Upper lobe of right lung (tissue), 1 donor: Measurements from ENCODE around the gene CACNB2. TPM values are rescaled to one million over a fixed set of nuclear protein-coding genes. Genes with fewer than 3 reads are reported as not detected.

ENCODE experiments used
- ATAC-seq: fragments of 200-7000 bp; cut with Tn5 transposase; one replicate; pipeline ENCODE4 v1.9.1; 2020; ENCODE audit warnings: mild to moderate bottlenecking, moderate library complexity
- DNase-seq: peaks from one replicate; pipeline ENCODE4 v3.0.0-alpha.2; 2020
- H3K27ac ChIP-seq: fragments of 200-600 bp; one replicate; pipeline ENCODE4 v1.8.0; 2022
- H3K27me3 ChIP-seq: fragments of 200-600 bp; one replicate; pipeline ENCODE4 v1.8.0; 2022; ENCODE audit warnings: mild to moderate bottlenecking
- H3K36me3 ChIP-seq: fragments of 200-600 bp; one replicate; pipeline ENCODE4 v1.8.0; 2022
- H3K4me1 ChIP-seq: fragments of 200-600 bp; one replicate; pipeline ENCODE4 v1.8.0; 2022
- H3K4me3 ChIP-seq: fragments of 200-600 bp; one replicate; pipeline ENCODE4 v1.8.0; 2022; ENCODE audit warnings: mild to moderate bottlenecking
- H3K9me3 ChIP-seq: fragments of 200-600 bp; one replicate; pipeline ENCODE4 v1.8.0; 2022
- CTCF ChIP-seq: fragments of 200-600 bp; IDR thresholded peaks from one replicate; pipeline ENCODE4 v1.8.0; 2022; ENCODE audit warnings: antibody characterized with exemption
- intact Hi-C: fragments of 100-400 bp; cut with DNase I; formaldehyde crosslinking; loops from one replicate; pipeline ENCODE4 v1.11.0; 2022
- total RNA-seq: library from RNA; stranded (reverse); fragmentation: NEBNext Ultra II Directional; extraction: Animal tissue kit (Norgen Biotek cat#: 25700); gene quantifications from one replicate; pipeline ENCODE4 v1.2.1, GENCODE V29; 2021
- donor health status: DM: no; HTN: yes; CAD: no; lungs with severe emphysema.

The CACNB2 gene
- total RNA-seq, 1 donor from 2014 or later: 4.2 TPM

GRCh38 chr10:18194634-18195033 lies 54.4 kb downstream of the CACNB2 start:
- H3K4me3 ChIP-seq: no peak overlapping the region
- no peaks in the 10 kb centered on the region for H3K36me3 ChIP-seq
- no peaks in the 10 kb centered on the region for H3K9me3 ChIP-seq
- no peak for TF ChIP-seq CTCF
- H3K27ac ChIP-seq: no peak overlapping the region
- peaks cover 4% of the 10 kb centered on the region for H3K4me1 ChIP-seq
- ATAC-seq (no peak), DNase-seq (no peak)
- H3K27me3 ChIP-seq: no peaks in the 10 kb centered on the region
- intact Hi-C loops: no loop called here

GRCh38 chr10:18195060-18195799 lies 55.0 kb downstream of the CACNB2 start:
- TF ChIP-seq CTCF: no peak
- DNase-seq: no peak
- Histone ChIP-seq H3K4me1 (peaks cover 4% of the 10 kb centered on the region), H3K27ac (no peak overlapping the region), H3K4me3 (no peak overlapping the region), H3K9me3 (no peaks in the 10 kb centered on the region), H3K27me3 (no peaks in the 10 kb centered on the region), H3K36me3 (no peaks in the 10 kb centered on the region)
- intact Hi-C loops: no loop called here
- no peak for ATAC-seq

- no peak for TF ChIP-seq CTCF
- ATAC-seq: no peak
- Histone ChIP-seq H3K4me3 (no peak overlapping the region), H3K36me3 (no peaks in the 10 kb centered on the region), H3K9me3 (no peaks in the 10 kb centered on the region), H3K4me1 (peaks cover 4% of the 10 kb centered on the region), H3K27me3 (no peaks in the 10 kb centered on the region), H3K27ac (no peak overlapping the region)
- intact Hi-C loops: no loop called here
- no peak for DNase-seq
Observed at GRCh38 chr10:18196806-18197550, 56.8 kb downstream of the CACNB2 start.

- ATAC-seq (no peak), DNase-seq (no peak)
- Histone ChIP-seq H3K27ac (no peak overlapping the region), H3K9me3 (no peaks in the 10 kb centered on the region), H3K36me3 (no peaks in the 10 kb centered on the region), H3K4me3 (no peak overlapping the region), H3K27me3 (no peaks in the 10 kb centered on the region), H3K4me1 (peaks cover 4% of the 10 kb centered on the region)
- intact Hi-C loops: no loop called here
- no peak for TF ChIP-seq CTCF
Observed at GRCh38 chr10:18197706-18198105, 57.5 kb downstream of the CACNB2 start.

- H3K4me3 ChIP-seq: no peak overlapping the region
- no peaks in the 10 kb centered on the region for H3K27me3 ChIP-seq
- intact Hi-C loops: no loop called here
- no peaks in the 10 kb centered on the region for H3K9me3 ChIP-seq
- H3K36me3 ChIP-seq: no peaks in the 10 kb centered on the region
- H3K4me1 ChIP-seq: peaks cover 4% of the 10 kb centered on the region
- ATAC-seq (no peak), DNase-seq (no peak)
- H3K27ac ChIP-seq: no peak overlapping the region
- no peak for TF ChIP-seq CTCF
Observed at GRCh38 chr10:18201877-18202276, 61.7 kb downstream of the CACNB2 start.
